GDM1 (cell line): ENCODE results near the gene TBC1D1.
"Not testable (repeated sequence)": the region's sequence is repeated elsewhere in the genome, so short reads cannot be mapped to it uniquely, and the experiment has no call there.

Experiments
- DNase-seq: peaks from one replicate; lab custom pipeline; 2025; lab: John Stamatoyannopoulos, UW

Gene TBC1D1

DNA sequence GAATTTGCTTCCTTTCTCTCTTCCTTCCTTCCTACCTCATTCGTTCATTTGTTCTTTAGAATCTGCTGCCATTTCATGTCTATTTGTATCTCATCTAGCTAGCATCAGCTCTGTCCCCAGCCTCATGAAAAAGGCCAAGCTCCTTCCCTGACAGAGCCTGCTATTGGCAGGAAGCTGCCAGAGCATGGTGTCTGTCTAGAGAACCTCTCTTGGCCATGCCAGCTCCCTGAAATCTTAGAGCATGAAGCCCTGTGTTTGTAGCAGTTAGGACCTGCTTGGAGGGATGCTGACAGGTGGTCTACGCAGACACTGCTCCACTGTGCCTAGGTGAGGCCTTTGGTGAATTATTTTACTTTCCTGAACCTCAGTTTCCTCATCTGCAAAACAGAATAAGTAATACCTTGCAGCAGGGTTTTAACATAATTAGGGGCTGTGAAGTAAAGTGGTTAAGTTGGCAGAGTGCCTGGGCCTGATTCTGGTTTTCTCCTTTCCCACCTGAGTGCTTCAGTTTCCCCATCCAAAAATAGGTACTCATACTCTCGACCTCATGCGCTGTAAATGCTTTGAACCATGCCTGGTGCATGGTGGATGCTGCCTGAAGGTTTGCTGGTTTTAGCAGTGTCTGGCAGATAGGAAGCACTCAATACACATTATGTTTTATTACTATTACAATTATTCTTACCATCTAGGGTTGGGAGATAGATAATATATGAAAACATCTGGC is 74.0 kb downstream of the TBC1D1 start:
- DNase-seq: no peak

DNA sequence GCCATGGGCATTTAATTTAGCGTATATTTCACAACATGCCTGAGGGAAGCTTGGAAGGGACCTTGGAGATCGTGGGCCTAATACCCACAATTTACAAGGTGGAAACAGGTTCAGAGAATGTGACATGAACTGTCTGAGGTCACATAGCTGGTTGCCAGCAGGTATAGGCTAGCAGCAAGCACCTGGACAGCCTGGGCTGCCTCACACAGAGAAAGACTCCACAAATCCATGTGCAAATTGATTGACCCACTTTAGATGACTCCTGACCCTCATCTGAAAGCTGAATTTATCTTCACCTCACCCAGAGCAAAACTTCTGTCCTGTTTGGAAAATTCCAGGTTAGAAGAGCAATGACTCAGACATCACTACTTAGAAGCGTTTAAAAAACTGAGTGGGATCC is 75.2 kb downstream of the TBC1D1 start:
- DNase-seq: no peak

DNA sequence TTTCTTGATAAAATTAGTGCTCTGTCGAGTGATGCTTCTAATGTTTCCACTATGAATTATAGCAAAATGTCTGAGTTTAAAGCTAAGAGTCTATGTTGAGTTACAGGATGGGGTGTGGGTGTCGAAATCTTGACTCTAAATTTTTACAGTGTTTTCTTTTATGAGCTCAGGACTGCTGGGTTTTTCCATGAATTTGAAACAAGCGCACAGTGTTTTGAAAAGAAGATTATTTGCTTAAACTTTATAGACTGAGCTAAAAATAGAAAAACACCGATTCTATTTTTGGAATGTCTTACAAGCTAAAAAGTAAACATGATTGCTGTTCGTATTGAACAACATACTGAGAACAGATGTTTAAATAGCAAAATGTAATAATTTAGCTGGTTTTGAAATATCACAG is 76.9 kb downstream of the TBC1D1 start:
- no peak for DNase-seq

DNA sequence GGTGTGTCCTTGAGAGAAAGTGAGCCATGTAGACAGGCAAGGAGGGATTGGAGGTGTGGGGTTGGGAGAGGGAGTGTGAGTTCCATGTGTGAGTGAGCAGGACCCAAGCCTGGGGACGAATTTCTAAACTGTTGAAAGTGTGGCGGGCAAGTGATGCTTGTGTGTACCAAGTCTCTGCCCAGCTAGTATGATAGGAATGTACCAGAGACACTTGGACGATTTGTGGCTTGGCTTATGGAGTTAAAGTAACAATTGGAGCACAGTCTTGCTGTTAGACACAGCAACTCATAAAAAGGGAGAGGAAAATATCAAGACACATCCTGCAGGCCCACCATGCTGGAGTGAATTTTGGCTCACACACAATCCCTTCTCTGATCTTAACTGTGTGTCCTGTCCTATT is 77.9 kb downstream of the TBC1D1 start:
- DNase-seq: no peak

DNA sequence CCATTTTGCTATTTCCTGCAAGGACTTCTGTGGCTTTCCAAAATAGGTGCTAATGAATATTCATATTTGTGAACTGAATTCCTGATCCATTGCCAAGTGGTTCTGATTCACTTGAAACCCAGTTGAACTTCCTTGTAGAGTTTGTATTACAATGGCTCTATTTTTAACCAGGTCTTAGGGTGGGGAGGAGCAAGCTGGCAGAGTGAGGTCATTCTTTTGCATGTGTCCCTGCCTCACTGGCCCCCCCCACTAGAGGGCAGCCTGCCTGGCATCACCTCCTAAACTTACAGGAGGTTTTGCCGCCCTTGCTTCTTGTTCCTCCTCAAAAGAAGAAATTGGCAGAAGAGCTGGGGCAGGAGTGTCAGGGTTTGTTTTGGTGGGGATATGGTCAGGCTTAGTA is 79.8 kb downstream of the TBC1D1 start:
- DNase-seq: peak; percentile 11

DNA sequence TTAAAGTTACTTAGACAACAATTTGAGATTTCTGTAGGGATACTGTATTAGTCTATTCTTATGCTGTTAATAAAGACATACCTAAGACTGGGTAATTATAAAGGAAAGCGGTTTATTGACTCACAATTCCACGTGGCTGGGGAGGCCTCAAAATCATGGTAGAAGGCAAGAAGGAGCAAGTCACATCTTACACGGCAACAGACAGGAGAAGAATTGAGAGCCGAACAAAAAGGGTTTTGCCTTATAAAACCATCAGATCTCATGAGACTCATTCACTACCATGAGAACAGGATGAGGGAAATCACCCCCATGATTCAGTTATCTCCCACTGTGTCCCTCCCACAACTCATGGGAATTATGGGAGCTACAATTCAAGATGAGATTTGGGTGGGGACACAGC is 80.3 kb downstream of the TBC1D1 start:
- DNase-seq: no peak

DNA sequence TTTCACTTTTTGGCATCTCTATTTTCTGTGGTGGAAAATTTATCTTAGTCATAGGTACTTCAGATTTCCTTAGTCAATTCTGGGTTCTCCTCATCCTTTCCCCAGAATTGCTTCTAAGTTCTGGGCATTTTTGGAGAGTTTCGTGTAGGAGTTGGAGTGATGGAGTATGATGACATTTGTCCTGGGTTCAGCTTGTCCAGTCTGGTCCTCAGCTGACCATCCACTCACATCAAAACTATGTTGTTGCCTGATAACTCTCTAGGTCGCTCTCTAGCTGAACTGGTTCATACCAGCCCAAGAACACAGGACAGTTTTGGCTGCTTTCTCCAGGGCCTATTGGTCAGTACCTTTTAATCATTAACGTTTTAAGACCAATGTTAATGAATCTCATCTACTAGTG is 82.6 kb downstream of the TBC1D1 start:
- DNase-seq: no peak

DNA sequence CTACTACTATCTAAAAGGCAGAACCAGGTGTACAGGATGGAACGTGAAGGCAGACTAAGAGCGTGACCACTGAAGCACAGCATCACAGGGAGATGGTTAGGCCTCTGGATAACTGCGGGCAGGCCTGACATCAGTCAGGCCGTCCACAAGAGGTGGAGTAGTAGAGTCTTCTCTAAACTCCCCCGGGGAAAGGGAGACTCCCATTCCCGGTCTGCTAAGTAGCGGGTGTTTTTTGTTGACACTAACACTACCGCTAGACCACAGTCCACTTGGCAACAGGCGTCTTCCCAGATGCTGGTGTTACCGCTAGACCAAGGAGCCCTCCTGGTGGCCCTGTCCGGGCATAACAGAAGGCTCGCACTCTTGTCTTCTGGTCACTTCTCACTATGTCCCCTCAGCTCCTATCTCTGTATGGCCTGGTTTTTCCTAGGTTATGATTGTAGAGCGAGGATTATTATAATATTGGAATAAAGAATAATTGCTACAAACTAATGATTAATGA is 84.5 kb downstream of the TBC1D1 start:
- not testable (repeated sequence) for DNase-seq

DNA sequence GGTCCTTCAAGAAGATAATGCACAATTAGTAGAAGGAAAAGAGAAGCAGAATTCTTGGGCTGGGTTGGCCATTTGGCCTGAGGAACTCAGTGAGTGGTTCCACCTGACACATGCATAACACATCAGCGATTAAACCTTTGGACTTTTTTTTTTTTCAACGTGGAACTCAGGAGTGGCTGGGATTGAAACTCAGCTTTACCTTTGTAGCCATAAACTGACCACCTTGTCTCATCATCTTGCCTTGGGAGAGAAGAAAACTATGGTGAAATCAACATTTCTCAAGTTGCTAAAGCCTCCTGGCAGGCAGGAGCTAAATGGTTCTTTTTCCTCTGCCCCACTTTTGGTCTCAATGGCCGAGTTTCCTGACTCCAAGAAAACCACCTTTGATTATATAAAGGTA is 85.6 kb downstream of the TBC1D1 start:
- no peak for DNase-seq

DNA sequence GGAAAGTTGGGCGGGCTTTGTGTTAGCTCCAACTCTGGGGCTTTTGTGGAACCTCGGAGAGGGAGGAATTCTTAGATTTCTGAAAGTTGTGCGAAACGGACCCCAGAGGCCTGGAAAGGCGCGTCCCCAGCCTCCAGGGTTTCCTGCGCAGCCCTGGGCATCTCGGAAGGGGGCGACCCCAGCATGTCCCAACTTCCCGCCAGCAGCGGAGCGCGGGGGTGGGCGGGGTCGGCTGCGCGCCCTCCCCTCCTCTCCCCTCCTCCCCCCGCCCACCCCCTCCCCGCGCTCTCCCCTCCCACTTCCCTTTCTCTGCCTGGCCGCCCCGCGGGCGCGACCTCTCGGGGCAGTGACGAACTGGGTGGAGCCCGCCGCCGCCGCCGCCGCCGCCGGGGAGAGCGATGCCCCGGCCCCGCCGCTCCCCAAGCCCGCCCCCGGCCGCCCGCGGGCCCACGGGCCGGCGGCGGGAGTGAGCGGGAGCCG is 86.1 kb downstream of the TBC1D1 start:
- DNase-seq: peak; percentile 76

DNA sequence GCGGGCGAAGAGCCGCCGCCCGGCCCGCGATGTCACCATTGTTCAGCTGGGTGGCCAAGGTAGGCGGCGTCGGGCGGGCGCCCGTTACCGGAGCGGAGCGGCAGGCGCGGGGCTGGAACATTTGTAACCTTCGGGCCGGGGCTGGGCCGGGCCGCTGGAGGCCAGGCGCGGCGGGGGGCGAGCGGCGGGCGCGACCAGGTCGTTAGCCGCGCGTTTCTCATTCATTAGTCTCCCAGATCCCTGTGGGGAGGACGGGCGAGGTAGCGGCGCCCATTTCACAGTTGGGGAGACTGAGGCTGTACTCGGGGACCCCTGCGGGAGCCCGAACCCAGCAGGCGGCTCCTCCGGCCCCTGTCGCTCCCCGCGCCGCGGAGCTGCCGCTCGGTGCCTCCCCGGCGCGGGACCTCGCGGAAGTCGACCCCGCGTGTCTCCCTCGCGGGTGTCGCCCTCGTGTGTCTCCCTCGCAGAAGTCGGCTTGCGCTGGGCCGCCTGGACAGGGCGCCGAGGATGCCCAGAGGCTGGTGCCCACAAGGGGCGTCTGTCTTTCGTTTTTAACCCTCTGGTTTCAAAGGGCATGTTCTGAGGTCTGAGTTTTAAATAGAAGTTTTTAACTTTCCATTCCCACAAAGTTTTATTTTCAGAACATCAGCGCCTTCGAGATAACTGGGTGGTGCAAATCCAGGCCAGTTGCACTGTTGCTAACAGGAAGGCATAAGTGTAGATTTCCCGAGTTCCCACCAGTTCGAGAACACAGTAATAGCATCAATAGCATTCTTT is 86.8 kb downstream of the TBC1D1 start:
- DNase-seq: peak; percentile 77

DNA sequence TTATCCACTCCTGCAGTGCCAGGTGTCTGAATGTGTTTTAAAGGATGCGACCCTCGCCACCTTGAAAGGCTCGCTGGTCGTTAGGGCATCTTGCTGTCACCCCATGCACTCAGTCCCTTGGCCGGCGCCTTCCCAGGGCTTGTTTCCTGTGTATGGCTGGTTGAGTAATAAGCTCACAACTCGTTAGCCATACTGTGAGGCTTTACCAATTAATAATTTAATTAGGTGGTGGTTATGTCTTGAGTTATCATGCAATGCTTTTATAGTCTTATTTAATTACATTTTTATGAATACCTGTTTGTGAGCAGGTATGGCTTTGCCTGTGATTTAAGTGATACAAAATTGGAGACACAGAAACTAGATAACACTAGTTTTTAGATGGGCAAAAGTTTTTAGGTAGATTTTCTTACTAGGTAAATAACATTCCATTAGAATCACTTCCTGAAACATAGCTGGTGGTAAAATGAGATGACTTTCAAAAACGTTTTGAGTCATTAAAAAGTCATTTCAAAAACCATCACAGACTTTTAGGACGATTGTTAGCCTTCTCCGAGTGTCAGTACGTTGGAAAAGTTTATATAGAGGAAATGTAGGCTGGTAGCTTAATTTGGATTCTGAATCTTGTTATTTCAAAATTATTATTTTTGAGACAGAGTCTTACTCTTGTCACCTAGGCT is 87.5 kb downstream of the TBC1D1 start:
- no peak for DNase-seq

DNA sequence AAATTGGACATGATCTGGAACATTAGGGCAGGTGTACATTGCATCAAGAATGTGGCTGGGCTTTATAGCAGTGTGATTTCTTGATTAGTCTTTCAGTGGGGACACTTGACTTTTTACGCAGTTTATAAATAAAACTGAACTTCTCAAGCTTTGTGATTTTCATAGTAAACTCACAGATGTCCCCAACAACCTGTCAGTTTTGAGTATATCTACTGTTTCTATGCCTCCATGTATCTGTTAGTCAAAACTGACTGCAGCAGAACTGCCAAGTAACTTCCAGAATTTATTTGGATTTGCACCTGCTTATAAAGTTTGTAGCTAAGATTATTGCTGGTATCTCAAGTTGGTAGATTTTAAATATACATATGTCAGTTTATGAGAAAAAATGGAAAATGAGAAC is 89.4 kb downstream of the TBC1D1 start:
- DNase-seq: no peak

DNA sequence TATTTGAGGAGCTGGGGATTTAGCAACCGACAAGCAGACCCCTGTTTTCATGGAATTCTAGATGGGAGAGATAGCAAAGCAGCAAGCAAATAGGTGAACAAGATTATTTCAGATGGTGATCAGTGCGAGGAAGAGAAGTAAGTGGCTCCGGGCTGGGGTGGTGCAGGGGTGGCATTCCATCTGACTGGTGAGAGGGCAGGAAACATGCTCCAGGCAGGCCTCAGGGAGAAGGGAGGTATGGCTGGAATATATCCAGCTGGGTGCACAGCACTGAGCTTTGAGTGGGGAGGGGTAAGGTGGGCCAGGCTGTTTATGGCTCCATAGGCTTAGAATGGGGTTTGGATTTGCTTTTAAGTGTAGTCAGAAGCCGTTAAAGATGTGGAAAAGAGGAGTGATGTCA is 90.5 kb downstream of the TBC1D1 start:
- no peak for DNase-seq

DNA sequence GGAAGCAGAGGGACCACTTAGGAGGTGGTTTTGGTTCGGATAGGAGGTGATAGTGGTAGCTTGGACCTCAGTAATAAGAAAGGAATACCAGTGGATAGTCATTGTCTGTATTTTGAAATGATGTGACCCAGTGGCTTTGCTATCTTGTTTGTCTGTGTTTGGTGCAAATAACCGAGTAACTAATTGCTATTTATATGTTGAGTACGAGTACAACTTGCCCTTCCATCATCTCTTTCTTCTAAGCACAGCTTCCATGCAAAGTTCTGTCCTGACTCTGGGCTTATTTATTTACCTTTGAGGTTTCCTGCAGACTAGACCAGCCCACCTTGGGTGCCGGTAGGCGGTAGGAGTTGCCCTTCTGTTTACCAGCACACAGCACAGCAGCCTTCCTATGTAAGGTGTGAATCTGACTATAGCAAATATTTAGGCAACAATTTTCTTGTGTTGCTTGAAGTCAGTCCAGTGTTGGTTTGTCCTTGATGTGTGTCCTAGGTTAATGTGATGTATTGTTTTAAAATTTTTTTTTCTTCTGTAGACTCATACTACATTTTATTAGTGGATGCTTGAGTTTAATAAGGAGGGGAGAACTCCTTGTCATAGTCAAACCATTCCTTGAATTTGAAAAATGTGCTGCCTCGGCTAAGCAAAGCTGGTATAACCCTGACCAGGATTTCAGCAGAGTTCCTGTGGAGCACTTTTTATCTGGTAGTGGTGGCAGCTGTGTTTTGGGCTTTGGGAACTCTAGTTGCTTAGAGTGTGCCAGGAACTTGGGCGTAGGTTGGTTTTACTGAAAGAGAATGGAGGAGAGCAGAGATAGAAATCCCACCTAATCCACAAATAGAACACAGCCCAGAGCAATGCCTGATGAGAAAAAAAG is 91.2 kb downstream of the TBC1D1 start:
- no peak for DNase-seq

DNA sequence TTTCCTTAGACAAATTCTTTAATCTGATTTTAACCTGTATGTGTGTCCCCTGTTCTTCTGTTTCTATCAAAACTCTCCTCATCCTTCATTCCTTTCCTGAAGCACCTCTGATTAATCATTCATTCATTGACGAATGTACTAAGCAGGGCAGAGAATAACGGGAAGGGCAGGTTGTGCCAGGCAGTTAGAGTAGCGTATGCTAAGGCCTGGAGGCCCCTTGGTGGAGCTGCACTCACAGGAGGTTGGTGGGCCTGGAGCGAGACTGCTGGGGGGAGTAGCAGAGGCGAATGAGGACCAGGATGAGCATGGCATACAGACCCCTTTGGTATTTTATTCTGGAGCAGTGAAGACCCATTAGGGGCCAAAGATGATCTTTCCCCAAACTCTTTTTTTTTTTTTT is 91.9 kb downstream of the TBC1D1 start:
- DNase-seq: no peak

DNA sequence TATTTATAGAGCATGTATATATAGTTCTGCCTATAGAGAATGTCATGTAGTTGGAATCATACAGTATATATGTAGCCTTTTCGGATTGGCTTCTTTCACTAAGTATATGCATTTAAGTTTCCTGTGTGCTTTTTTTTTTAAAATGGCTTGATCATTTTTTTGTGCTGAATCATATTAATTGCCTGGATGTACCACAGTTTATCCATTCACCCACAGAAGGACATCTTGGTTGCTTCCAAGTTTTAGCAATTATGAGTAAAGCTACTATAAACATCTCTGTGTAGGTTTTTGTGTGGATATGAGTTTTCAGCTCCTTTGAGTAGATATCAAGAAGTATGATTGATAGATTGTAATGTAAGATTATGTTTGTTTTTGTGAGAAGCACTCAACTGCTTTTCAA is 93.1 kb downstream of the TBC1D1 start:
- no peak for DNase-seq

DNA sequence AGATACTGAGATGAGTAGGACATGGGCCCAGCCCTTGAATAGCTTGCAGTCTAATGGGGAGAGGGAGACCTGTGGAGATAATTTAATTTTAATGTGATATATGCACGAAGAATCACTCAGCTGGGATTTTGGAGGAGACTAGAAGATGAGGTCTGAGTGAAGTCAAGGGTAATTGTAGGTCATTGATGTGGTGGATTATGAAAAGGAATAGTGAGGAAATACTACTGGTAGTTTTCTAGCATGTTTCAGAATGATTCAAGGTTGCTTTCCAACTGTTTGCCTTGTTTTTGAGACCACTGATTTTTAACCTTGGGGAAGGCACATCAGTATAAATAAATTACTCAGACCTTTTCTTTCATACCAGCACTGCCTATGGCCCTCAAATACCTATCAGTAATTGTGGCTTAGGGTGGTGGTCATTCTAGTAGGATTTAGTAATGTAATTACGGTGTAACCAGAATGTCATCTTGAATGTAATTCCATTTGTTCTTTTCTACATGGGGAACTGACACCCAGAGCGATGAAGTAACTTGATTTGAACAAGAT is 94.9 kb downstream of the TBC1D1 start:
- no peak for DNase-seq

DNA sequence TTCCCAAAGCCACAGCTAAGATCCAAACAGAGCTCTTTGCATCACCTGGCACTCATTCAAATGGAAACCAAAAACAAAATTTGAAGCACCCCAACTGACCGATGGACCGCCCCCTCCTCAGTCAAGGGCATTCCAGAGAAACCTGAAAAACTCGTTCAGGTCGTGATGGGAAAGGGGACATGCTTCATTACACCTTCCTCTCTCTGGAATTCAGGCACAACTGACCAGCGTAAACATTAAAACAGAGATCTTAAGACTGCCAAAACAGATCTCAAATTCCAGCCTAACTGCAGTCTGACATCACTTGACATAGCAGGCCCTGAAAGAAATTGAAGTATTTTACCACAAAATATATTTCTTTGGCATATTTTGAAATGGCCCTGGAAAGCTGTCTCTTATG is 97.8 kb downstream of the TBC1D1 start:
- no peak for DNase-seq

DNA sequence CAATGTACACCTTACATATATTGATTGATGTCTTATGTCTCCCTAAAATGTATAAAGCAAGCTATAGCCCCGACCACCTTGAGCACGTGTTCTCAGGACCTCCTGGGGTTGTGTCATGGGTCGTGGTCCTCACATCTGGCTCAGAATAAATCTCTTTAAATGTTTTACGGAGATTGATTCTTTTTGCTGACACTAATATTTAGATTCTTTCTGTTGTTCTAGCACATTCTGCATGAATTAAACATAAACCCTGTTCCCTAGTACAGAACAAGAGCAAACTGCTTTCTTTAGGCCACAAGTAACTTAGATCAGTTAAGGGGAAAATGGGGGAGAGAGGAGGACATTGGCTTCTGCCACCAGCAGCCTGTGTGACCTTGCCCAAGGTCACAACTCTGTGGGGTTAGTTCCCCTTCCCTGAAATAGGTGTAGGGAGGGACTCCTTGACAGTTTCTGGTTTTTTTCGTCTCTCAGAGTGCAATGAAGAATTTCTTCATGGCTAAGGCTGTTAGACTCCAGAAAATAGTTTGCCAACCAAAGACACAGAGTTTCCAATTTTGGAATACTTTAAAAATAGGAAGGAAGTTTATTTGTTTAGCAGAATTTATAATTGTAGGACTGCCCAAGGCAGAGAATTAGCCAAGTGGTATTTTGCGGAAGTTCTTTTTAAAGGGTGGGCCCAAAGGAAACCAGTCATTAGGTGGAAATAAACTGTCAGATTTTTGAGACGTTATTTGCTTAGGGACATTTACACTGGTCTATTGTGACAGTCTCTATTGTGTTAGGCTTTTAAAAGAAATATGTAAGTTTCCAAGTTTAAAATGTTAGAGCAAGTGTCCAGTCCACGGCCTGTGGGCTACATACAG is 98.7 kb downstream of the TBC1D1 start:
- DNase-seq: peak; percentile 27
